Upper lobe of right lung (tissue), 1 donor: ENCODE results near the gene IQCH. TPM values are rescaled to one million over a fixed set of nuclear protein-coding genes. Genes with fewer than 3 reads are reported as not detected.
"Not testable (repeated sequence)": the region's sequence is repeated elsewhere in the genome, so short reads cannot be mapped to it uniquely, and the experiment has no call there.

Experiments
- ATAC-seq: fragments of 200-7000 bp; cut with Tn5 transposase; one replicate; pipeline ENCODE4 v1.9.1; 2020; ENCODE audit warnings: mild to moderate bottlenecking, moderate library complexity
- DNase-seq: peaks from one replicate; pipeline ENCODE4 v3.0.0-alpha.2; 2020
- H3K27ac ChIP-seq: fragments of 200-600 bp; one replicate; pipeline ENCODE4 v1.8.0; 2022
- H3K27me3 ChIP-seq: fragments of 200-600 bp; one replicate; pipeline ENCODE4 v1.8.0; 2022; ENCODE audit warnings: mild to moderate bottlenecking
- H3K36me3 ChIP-seq: fragments of 200-600 bp; one replicate; pipeline ENCODE4 v1.8.0; 2022
- H3K4me1 ChIP-seq: fragments of 200-600 bp; one replicate; pipeline ENCODE4 v1.8.0; 2022
- H3K4me3 ChIP-seq: fragments of 200-600 bp; one replicate; pipeline ENCODE4 v1.8.0; 2022; ENCODE audit warnings: mild to moderate bottlenecking
- H3K9me3 ChIP-seq: fragments of 200-600 bp; one replicate; pipeline ENCODE4 v1.8.0; 2022
- intact Hi-C: fragments of 100-400 bp; cut with DNase I; formaldehyde crosslinking; loops from one replicate; pipeline ENCODE4 v1.11.0; 2022
- total RNA-seq: library from RNA; stranded (reverse); fragmentation: NEBNext Ultra II Directional; extraction: Animal tissue kit (Norgen Biotek cat#: 25700); gene quantifications from one replicate; pipeline ENCODE4 v1.2.1, GENCODE V29; 2021
- TF ChIP-seq, protein P1 (sequence below): fragments of 200-600 bp; IDR thresholded peaks from one replicate; pipeline ENCODE4 v1.8.0; 2022; ENCODE audit warnings: antibody characterized with exemption
- donor health status: DM: no; HTN: yes; CAD: no; lungs with severe emphysema.

Gene IQCH
- total RNA-seq, 1 donor from 2014 or later = 0.93 TPM

DNA sequence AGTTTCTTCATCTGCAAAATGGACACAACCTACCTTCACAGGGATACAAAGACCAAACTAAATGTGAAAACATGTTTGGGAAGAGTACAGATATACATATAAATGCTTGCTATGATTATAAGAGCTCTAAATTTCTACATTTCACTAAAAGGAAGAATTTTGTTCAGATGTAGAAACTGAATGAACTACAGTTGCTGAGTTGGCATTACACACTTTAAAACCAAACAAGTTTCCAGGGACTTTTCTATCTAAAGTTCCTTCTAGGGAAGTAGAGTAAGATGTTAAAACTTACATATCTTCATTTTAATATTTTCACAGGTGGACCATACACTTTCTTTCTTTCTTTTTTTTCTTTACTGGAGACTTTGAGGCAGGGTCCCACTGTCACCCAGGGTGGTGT lies 4.8 kb upstream of the IQCH start:
- no peaks in the 10 kb centered on the region for H3K9me3 ChIP-seq
- no peaks in the 10 kb centered on the region for H3K36me3 ChIP-seq
- H3K4me1 ChIP-seq = peaks cover 15% of the 10 kb centered on the region
- H3K4me3 ChIP-seq = no peak overlapping the region
- no peak for ATAC-seq
- TF ChIP-seq, protein P1, sequence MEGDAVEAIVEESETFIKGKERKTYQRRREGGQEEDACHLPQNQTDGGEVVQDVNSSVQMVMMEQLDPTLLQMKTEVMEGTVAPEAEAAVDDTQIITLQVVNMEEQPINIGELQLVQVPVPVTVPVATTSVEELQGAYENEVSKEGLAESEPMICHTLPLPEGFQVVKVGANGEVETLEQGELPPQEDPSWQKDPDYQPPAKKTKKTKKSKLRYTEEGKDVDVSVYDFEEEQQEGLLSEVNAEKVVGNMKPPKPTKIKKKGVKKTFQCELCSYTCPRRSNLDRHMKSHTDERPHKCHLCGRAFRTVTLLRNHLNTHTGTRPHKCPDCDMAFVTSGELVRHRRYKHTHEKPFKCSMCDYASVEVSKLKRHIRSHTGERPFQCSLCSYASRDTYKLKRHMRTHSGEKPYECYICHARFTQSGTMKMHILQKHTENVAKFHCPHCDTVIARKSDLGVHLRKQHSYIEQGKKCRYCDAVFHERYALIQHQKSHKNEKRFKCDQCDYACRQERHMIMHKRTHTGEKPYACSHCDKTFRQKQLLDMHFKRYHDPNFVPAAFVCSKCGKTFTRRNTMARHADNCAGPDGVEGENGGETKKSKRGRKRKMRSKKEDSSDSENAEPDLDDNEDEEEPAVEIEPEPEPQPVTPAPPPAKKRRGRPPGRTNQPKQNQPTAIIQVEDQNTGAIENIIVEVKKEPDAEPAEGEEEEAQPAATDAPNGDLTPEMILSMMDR = no peak
- no peak overlapping the region for H3K27ac ChIP-seq
- no peak for DNase-seq
- H3K27me3 ChIP-seq = no peaks in the 10 kb centered on the region
- intact Hi-C loops = no loop called here

DNA sequence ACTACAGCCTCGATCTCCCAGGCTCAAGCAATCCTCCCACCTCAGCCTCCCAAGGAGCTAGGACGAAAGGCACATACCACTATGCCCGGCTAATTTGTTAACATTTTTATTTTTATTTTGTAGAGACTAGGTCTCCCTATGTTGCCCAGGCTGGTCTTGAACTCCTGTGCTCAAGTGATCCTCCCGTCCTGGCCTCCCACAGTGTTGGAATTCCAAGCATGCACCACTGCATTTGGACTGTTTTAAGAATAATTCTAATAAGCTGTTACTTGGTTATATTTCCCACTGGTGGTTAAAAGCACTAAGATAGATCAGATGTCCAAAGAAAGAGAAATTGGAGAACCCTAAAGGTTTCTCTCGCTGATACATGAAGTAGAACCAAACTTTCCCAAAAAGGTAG lies 3.3 kb upstream of the IQCH start:
- H3K4me1 ChIP-seq = peaks cover 15% of the 10 kb centered on the region
- H3K27ac ChIP-seq = no peak overlapping the region
- no peaks in the 10 kb centered on the region for H3K9me3 ChIP-seq
- intact Hi-C loops = no loop called here
- TF ChIP-seq, protein P1 = no peak
- H3K27me3 ChIP-seq = no peaks in the 10 kb centered on the region
- ATAC-seq = no peak
- H3K36me3 ChIP-seq = no peaks in the 10 kb centered on the region
- DNase-seq = no peak
- H3K4me3 ChIP-seq = no peak overlapping the region

DNA sequence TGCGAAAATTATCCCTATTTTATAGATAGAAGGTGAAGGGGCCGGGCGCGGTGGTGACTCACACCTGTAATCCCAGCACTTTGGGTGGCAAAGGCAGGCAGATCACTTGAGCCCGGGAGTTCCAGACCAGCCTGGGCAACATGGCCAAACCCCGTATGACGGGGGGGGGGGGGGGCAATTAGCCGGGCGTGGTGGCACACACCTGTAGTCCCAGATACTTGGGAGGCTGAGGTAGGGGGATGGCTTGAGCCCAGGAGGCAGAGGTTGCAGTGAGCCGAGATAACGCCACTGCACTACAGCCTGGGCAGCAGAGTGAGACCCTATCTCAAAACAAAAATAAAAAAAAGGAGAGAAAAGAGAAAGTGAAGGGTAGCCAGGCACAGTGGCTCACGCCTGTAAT lies 1.5 kb upstream of the IQCH start:
- TF ChIP-seq, protein P1 = no peak
- no peak overlapping the region for H3K27ac ChIP-seq
- H3K9me3 ChIP-seq = no peaks in the 10 kb centered on the region
- H3K27me3 ChIP-seq = no peaks in the 10 kb centered on the region
- DNase-seq (no peak), ATAC-seq (no peak)
- intact Hi-C loops = no loop called here
- H3K4me3 ChIP-seq = peak overlapping the region; percentile 88
- peaks cover 15% of the 10 kb centered on the region for H3K4me1 ChIP-seq
- H3K36me3 ChIP-seq = no peaks in the 10 kb centered on the region

DNA sequence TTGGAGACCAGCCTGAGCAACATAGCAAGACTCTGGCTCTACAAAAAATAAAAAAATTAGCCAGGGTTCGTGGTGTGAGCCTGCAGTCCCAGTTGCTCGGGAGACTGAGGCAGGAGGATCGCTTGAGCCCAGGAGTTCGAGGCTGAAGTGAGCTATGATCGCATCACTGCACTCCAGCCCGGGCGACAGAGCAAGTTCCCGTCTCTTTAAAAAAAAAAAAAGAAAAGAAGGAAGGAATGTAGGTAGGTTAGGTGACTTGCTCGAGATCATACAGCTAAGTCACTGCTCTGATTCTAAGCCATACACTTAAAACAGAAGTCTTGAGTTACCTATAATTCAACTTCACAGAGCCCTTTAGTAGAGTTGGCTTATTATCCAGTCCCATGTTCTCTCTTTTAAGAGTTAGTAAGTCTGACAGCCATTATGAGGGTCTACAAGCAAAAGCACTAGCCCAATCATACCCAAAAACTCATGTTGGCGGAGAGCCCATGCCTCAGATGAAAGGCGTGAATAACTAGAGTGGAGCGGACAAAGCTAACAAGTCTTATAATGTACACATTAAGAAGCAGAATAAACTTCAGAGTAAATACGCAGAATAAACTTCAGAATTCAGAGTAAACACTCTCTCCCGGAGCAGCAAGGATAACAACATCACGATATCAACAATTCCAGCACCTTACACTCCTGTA lies 893 bp upstream of the IQCH start:
- intact Hi-C loops = no loop called here
- DNase-seq (no peak), ATAC-seq (no peak)
- no peaks in the 10 kb centered on the region for H3K9me3 ChIP-seq
- H3K36me3 ChIP-seq = no peaks in the 10 kb centered on the region
- peak overlapping the region; percentile 88 for H3K4me3 ChIP-seq
- TF ChIP-seq, protein P1 = no peak
- peaks cover 15% of the 10 kb centered on the region for H3K4me1 ChIP-seq
- peak overlapping the region; percentile 92 for H3K27ac ChIP-seq
- no peaks in the 10 kb centered on the region for H3K27me3 ChIP-seq

DNA sequence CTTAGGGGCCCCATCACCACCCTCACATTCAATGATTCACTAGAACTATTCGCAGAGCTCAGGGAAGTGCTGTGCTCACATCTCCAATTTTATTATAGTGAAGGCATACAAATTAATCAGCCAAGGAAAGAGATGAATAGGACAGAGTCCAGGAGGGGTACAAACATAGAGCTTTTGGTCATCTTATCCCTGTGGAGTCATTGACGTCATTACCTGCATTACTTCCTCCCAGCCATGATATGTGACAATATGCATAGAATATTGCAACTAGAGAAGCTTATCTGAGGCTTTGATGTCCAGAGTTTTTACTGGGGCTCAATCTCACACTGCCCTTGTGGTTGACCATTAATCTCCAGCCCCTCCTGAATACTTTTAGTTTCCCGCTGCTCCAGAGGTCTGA lies 1.5 kb downstream of the IQCH start:
- Histone ChIP-seq H3K27me3 (no peaks in the 10 kb centered on the region), H3K36me3 (no peaks in the 10 kb centered on the region), H3K9me3 (no peaks in the 10 kb centered on the region), H3K27ac (no peak overlapping the region), H3K4me3 (no peak overlapping the region), H3K4me1 (peaks cover 15% of the 10 kb centered on the region)
- no peak for DNase-seq
- intact Hi-C loops = no loop called here
- ATAC-seq = no peak
- TF ChIP-seq, protein P1 = no peak

DNA sequence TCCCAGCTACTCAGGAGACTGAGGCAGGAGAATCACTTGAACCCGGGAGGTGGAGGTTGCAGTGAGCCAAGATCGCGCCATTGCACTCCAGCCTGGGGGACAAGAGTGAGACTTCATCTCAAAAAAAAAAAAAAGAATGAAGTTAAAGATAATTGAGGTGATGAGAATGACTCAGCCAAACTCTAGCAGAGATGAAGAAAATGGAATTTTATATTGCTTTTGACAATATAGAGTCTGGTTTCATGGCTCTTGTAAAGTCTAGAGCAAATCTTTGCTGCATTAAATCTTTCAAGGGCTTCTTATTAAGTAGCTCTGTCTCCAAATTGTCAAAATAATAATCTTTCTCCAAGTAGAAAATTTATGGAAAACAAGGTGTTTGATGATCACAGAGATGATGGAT lies 3.8 kb downstream of the IQCH start:
- H3K9me3 ChIP-seq, DNase-seq, H3K36me3 ChIP-seq, H3K27me3 ChIP-seq, H3K27ac ChIP-seq, ATAC-seq, H3K4me1 ChIP-seq, H3K4me3 ChIP-seq, intact Hi-C loops: not testable (repeated sequence)
